Fibroblast of lung (primary cell): Measurements from ENCODE around the gene ATF4. TPM values are rescaled to one million over a fixed set of nuclear protein-coding genes. Genes with fewer than 3 reads are reported as not detected.
A peak's percentile ranks its signal among the peaks of the same experiment; 100 is the strongest.

ENCODE experiments used
- DNase-seq, 2 donors: peaks; one replicate each; pipeline versions ENCODE4 v3.0.0 to v3.0.0-alpha.2; 2010; ENCODE audit warnings: low read depth in 2 of 2
- H2AFZ ChIP-seq: 2 replicates; pipeline ENCODE4 v1.5.1; 2012; ENCODE audit warnings: low read length, control low read depth, inconsistent platforms
- H3K27ac ChIP-seq: 2 replicates; pipeline ENCODE4 v1.5.1; 2011; ENCODE audit warnings: low read length, control low read depth; ENCODE audit not compliant: insufficient read depth
- H3K27me3 ChIP-seq: 2 replicates; pipeline ENCODE4 v1.5.1; 2011; ENCODE audit warnings: mild to moderate bottlenecking, low read length; ENCODE audit not compliant: control insufficient read depth, insufficient read depth
- H3K36me3 ChIP-seq: 2 replicates; pipeline ENCODE4 v1.5.1; 2011; ENCODE audit warnings: low read length; ENCODE audit not compliant: control insufficient read depth, insufficient read depth
- H3K4me1 ChIP-seq: 2 replicates; pipeline ENCODE4 v1.5.1; 2011; ENCODE audit warnings: low read length; ENCODE audit not compliant: control insufficient read depth, insufficient read depth; ENCODE audit errors: extremely low read depth
- H3K4me2 ChIP-seq: 2 replicates; pipeline ENCODE4 v1.5.1; 2011; ENCODE audit warnings: low read length, control low read depth; ENCODE audit not compliant: insufficient read depth; ENCODE audit errors: extremely low read depth
- H3K4me3 ChIP-seq, 4 experiments: fragments of 200-600 bp in 1 of 4; sonication (generic) in 1 of 4; replicated peaks in 1 of 4; 2 replicates each; pipeline ENCODE4 v1.5.1; 2011 to 2016; ENCODE audit warnings: low read length in 4 of 4, low read depth in 3 of 4, mild to moderate bottlenecking in 3 of 4, control low read depth in 2 of 4, inconsistent platforms in 1 of 4, mixed read lengths in 1 of 4; ENCODE audit not compliant: insufficient read depth in 1 of 4; ENCODE audit errors: control extremely low read depth in 1 of 4
- H3K79me2 ChIP-seq: 2 replicates; pipeline ENCODE4 v1.5.1; 2012; ENCODE audit warnings: mild to moderate bottlenecking, low read length, inconsistent platforms; ENCODE audit not compliant: control insufficient read depth, insufficient read depth
- H3K9ac ChIP-seq: 2 replicates; pipeline ENCODE4 v1.5.1; 2011; ENCODE audit warnings: mild to moderate bottlenecking, low read length, control low read depth; ENCODE audit not compliant: insufficient read depth
- H3K9me3 ChIP-seq: 2 replicates; pipeline ENCODE4 v1.5.1; 2012; ENCODE audit warnings: low read depth, low read length; ENCODE audit not compliant: control insufficient read depth, insufficient read depth
- H4K20me1 ChIP-seq: 2 replicates; pipeline ENCODE4 v1.5.1; 2011; ENCODE audit warnings: low read length; ENCODE audit not compliant: control insufficient read depth, insufficient read depth; ENCODE audit errors: extremely low read depth
- EZH2 ChIP-seq: IDR thresholded peaks from 2 replicates; pipeline ENCODE4 v1.5.1; 2012; ENCODE audit warnings: low read length, control low read depth, mild to moderate bottlenecking; ENCODE audit errors: missing control alignments
- polyA plus RNA-seq, 2 donors: library from polyadenylated mRNA; depleted of rRNA in 1 of 2; stranded (reverse) in 1 of 2; unstranded in 1 of 2; fragments of >200 nt; gene quantifications; 2 replicates each; pipeline ENCODE4 v1.2.1, GENCODE V29; 2011 to 2012; ENCODE audit warnings: missing spikeins in 1 of 2
- total RNA-seq: library from RNA; depleted of rRNA; stranded (reverse); fragments of >200 nt; gene quantifications from 2 replicates; pipeline ENCODE4 v1.2.1, GENCODE V29; 2014
- TF ChIP-seq, protein P1 (sequence below), 2 donors: IDR thresholded peaks in 1 of 2; conservative IDR thresholded peaks in 1 of 2; 1 replicate in 1 of 2; 2 replicates in 1 of 2; pipeline ENCODE4 v1.5.1; 2011 to 2012; ENCODE audit warnings: low read length in 2 of 2, control low read depth in 1 of 2, inconsistent platforms in 1 of 2, low read depth in 1 of 2, mild to moderate bottlenecking in 1 of 2

Gene ATF4
- total and polyA plus RNA-seq, 2 donors (not counting 1 experiment from before 2014, with no cell fraction given) = 546 to 555 TPM

DNA sequence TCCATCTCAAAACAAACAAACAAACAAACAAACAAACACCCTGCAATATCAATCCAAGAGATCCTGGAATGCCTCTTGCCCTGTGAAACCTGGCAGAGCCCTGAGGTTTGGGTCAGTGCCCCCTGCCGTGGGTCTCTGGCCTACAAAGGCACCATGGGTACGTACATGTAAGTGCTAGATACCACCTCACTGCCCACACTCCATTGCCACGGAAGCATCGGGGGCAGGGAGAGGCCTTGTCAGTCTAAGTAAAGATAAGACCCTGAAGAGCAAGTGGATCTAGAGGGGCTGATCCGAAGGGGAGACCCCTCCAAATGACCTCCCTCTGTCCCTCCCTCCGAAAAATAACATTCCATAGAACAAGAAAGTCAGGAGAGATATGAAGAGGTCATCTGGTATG is 20.3 kb upstream of the ATF4 start:
- H3K36me3 ChIP-seq = peaks cover 10% of the 10 kb centered on the region
- no peak for TF ChIP-seq EZH2
- TF ChIP-seq, protein P1, sequence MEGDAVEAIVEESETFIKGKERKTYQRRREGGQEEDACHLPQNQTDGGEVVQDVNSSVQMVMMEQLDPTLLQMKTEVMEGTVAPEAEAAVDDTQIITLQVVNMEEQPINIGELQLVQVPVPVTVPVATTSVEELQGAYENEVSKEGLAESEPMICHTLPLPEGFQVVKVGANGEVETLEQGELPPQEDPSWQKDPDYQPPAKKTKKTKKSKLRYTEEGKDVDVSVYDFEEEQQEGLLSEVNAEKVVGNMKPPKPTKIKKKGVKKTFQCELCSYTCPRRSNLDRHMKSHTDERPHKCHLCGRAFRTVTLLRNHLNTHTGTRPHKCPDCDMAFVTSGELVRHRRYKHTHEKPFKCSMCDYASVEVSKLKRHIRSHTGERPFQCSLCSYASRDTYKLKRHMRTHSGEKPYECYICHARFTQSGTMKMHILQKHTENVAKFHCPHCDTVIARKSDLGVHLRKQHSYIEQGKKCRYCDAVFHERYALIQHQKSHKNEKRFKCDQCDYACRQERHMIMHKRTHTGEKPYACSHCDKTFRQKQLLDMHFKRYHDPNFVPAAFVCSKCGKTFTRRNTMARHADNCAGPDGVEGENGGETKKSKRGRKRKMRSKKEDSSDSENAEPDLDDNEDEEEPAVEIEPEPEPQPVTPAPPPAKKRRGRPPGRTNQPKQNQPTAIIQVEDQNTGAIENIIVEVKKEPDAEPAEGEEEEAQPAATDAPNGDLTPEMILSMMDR (conservative IDR thresholded peaks at IDR 0.05 in 1 of 2, IDR thresholded peaks at IDR 0.05 in 1 of 2; ENCODE audit: low read depth in 1 of 2, low read length in 2 of 2) = no peak
- no peak overlapping the region for H2AFZ ChIP-seq
- no peak overlapping the region for H3K4me2 ChIP-seq
- no peak overlapping the region for H3K9ac ChIP-seq
- DNase-seq = no peak
- no peaks in the 10 kb centered on the region for H3K27me3 ChIP-seq
- H3K9me3 ChIP-seq = no peaks in the 10 kb centered on the region
- H4K20me1 ChIP-seq = no peaks in the 10 kb centered on the region
- H3K4me1 ChIP-seq = peaks cover 13% of the 10 kb centered on the region
- no peak overlapping the region for H3K27ac ChIP-seq
- H3K4me3 ChIP-seq = no peak overlapping the region
- H3K79me2 ChIP-seq = peaks cover 26% of the 10 kb centered on the region

DNA sequence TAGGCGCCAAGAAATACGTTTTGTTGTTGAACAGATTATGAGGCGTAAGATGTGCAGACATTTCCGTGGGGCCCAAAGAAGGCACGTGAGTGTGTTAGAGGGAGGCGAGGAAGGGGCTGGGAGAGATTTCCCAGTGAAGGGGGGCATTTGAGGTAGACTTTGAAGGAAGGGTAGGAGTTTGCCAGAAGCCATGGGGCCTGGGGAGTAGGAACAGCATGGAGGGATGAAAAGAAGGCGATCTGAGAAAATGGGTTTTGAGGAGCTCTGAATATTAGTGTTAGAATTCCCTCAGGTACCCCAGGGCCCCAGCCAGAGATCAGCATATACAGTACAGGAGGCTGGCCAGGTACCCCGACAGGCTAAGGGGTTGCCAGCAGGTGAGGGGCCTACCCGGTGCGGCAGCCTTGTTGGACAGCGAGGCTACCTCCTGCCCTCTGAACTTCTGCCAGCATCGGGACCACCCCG is 18.7 kb upstream of the ATF4 start:
- peak overlapping the region; percentile 71 to 84 (median 75) for H3K4me3 ChIP-seq
- H3K4me2 ChIP-seq = peak overlapping the region; percentile 86
- H3K4me1 ChIP-seq = peaks cover 13% of the 10 kb centered on the region
- peak overlapping the region; percentile 62 for H3K27ac ChIP-seq
- DNase-seq = no peak
- TF ChIP-seq, protein P1 (conservative IDR thresholded peaks at IDR 0.05 in 1 of 2, IDR thresholded peaks at IDR 0.05 in 1 of 2; ENCODE audit: low read depth in 1 of 2, low read length in 2 of 2) = no peak
- no peak for TF ChIP-seq EZH2
- H3K27me3 ChIP-seq = no peaks in the 10 kb centered on the region
- peak overlapping the region; percentile 51 for H2AFZ ChIP-seq
- H3K9ac ChIP-seq = no peak overlapping the region
- no peaks in the 10 kb centered on the region for H4K20me1 ChIP-seq
- peaks cover 34% of the 10 kb centered on the region for H3K79me2 ChIP-seq
- no peaks in the 10 kb centered on the region for H3K9me3 ChIP-seq
- peaks cover 12% of the 10 kb centered on the region for H3K36me3 ChIP-seq

DNA sequence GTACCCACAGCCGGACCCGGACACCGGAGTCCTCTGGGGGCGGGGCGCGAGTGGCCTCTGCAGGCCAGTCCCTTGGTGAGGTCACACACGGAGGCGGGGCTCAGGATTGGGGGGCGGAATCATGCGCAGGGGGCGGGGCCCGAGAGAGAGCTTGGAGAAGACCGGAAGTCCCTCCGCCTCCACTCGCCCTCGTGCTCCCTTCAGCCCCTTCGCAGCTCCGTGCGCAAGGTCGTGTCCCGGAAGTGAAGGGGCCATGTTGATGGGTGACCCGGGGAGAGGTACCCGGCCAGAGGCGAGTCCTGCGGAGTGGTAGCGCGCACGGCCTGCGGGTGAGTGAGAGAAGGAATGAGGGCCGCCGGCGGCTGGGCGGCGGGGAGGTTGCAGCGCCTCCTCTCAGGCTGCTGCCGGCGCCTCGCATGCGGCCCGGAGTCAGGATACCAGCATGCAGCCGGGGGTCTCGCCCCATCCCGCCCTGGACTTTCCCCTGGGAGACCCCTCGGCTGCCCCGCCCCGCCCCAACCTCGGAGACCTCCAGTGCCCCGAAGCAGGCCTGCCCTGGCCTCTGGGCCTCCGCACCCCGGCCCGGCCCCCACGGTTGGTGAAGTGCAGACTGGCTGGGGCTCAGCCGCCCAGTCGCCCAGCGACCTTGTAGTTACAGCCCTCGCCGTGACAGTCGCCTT is 18.1 kb upstream of the ATF4 start, which contains the start of gene MIEF1:
TSS of gene MIEF1 (plus strand) at position 182 of the 680 bp plus-strand sequence. CDS start 9,005 bp downstream, outside the sequence.
- TF ChIP-seq, protein P1 (conservative IDR thresholded peaks at IDR 0.05 in 1 of 2, IDR thresholded peaks at IDR 0.05 in 1 of 2; ENCODE audit: low read depth in 1 of 2, low read length in 2 of 2) = no peak
- no peak for TF ChIP-seq EZH2
- H3K27ac ChIP-seq = peak within 1 kb of the TSS; percentile 62
- peak within 1 kb of the TSS; percentile 77 for H3K9ac ChIP-seq
- peak within 1 kb of the TSS; percentile 86 for H3K4me2 ChIP-seq
- H3K27me3 ChIP-seq = no peaks in the 10 kb centered on the region
- H3K79me2 ChIP-seq = peaks cover 37% of the 10 kb centered on the region
- DNase-seq = peak; percentile 94 to 95
- H3K9me3 ChIP-seq = no peaks in the 10 kb centered on the region
- peak within 1 kb of the TSS; percentile 51 for H2AFZ ChIP-seq
- peaks cover 15% of the 10 kb centered on the region for H3K36me3 ChIP-seq
- H3K4me1 ChIP-seq = peaks cover 13% of the 10 kb centered on the region
- peak within 1 kb of the TSS; percentile 71 to 84 (median 75) for H3K4me3 ChIP-seq
- H4K20me1 ChIP-seq = no peaks in the 10 kb centered on the region
